ENCODE data around the gene BCAS3.

The BCAS3 gene

GRCh38 chr17:61230972-61231820, 553.5 kb downstream of the BCAS3 start:
- H3K27ac ChIP-seq: no peak overlapping the region
- TF ChIP-seq ZFX (IDR thresholded peaks at IDR 0.05; ENCODE audit: borderline replicate concordance): no peak
- TF ChIP-seq CTCF (IDR thresholded peaks at IDR 0.05): no peak

- no peak overlapping the region for H3K27ac ChIP-seq
- TF ChIP-seq CTCF (IDR thresholded peaks at IDR 0.05): no peak
- TF ChIP-seq ZFX (IDR thresholded peaks at IDR 0.05; ENCODE audit: borderline replicate concordance): no peak
Observed at GRCh38 chr17:61232871-61233270, 555.2 kb downstream of the BCAS3 start.

GRCh38 chr17:61233991-61234750, 556.5 kb downstream of the BCAS3 start:
- H3K27ac ChIP-seq: no peak overlapping the region
- TF ChIP-seq ZFX (IDR thresholded peaks at IDR 0.05; ENCODE audit: borderline replicate concordance) (no peak), CTCF (IDR thresholded peaks at IDR 0.05) (no peak)

- peak overlapping the region; percentile 56 for H3K27ac ChIP-seq
Observed at GRCh38 chr17:61235001-61235826, 557.6 kb downstream of the BCAS3 start.

GRCh38 chr17:61235827-61236197, 558.2 kb downstream of the BCAS3 start:
- TF ChIP-seq CTCF (IDR thresholded peaks at IDR 0.05) (no peak), ZFX (IDR thresholded peaks at IDR 0.05; ENCODE audit: borderline replicate concordance) (no peak)
- H3K27ac ChIP-seq: peak overlapping the region; percentile 56

More at GRCh38 chr17:61235001-61235826, 557.6 kb downstream of the BCAS3 start:
- no peak for TF ChIP-seq ZFX (IDR thresholded peaks at IDR 0.05; ENCODE audit: borderline replicate concordance)
- no peak for TF ChIP-seq CTCF (IDR thresholded peaks at IDR 0.05)

- TF ChIP-seq ZFX (IDR thresholded peaks at IDR 0.05; ENCODE audit: borderline replicate concordance): no peak
- no peak overlapping the region for H3K27ac ChIP-seq
Observed at GRCh38 chr17:61237275-61237674, 559.6 kb downstream of the BCAS3 start.

GRCh38 chr17:61238455-61238933, 560.8 kb downstream of the BCAS3 start:
- no peak overlapping the region for H3K27ac ChIP-seq
- TF ChIP-seq CTCF (IDR thresholded peaks at IDR 0.05) (no peak), ZFX (IDR thresholded peaks at IDR 0.05; ENCODE audit: borderline replicate concordance) (no peak)
